ENCODE measurements around the gene ACSF2.

- TF ChIP-seq CTCF (IDR thresholded peaks at IDR 0.05; ENCODE audit: insufficient read depth, low read length, poor library complexity, severe bottlenecking): no peak
- TF ChIP-seq EZH2phosphoT487 (conservative IDR thresholded peaks at IDR 0.05; ENCODE audit: low read length): no peak
Measured at GRCh38 chr17:50480854-50481490, 55.0 kb downstream of the ACSF2 start.

All from SU-DHL-6 (cell line).